H1 (cell line): ENCODE measurements around the gene WDR64.

Experiments
- ASH2L ChIP-seq: fragments of 200-600, 300-600 bp; sonication (generic); IDR thresholded peaks from one replicate; pipeline ENCODE4 v1.7.1; 2017; ENCODE audit warnings: low read length
- CEBPB ChIP-seq: IDR thresholded peaks from 2 replicates; pipeline ENCODE4 v1.6.1; 2012; ENCODE audit warnings: low read depth, low read length
- EP300 ChIP-seq, 2 experiments: IDR thresholded peaks; 1 replicate in 1 of 2; 2 replicates in 1 of 2; pipeline ENCODE4 v1.6.1; 2011 to 2012; ENCODE audit warnings: low read depth in 2 of 2, low read length in 2 of 2, mild to moderate bottlenecking in 2 of 2, borderline replicate concordance in 1 of 2, inconsistent platforms in 1 of 2, moderate library complexity in 1 of 2
- POLR2AphosphoS5 ChIP-seq: IDR thresholded peaks from 2 replicates; pipeline ENCODE4 v1.6.1; 2011; ENCODE audit warnings: low read depth, low read length
- RAD21 ChIP-seq, 2 experiments: IDR thresholded peaks in 1 of 2; conservative IDR thresholded peaks in 1 of 2; 2 replicates each; pipeline ENCODE4 v1.6.1; 2011; ENCODE audit warnings: low read depth in 2 of 2, low read length in 2 of 2, improper control_type of control experiment in 1 of 2, inconsistent platforms in 1 of 2, mild to moderate bottlenecking in 1 of 2, moderate library complexity in 1 of 2
- TF ChIP-seq, protein P1 (sequence below), 3 experiments: IDR thresholded peaks; 1 replicate in 2 of 3; 2 replicates in 1 of 3; pipeline versions ENCODE4 v1.5.1 to v1.6.1; 2011; ENCODE audit warnings: low read length in 3 of 3, mild to moderate bottlenecking in 3 of 3, inconsistent platforms in 2 of 3, low read depth in 1 of 3, moderate library complexity in 1 of 3; ENCODE audit not compliant: insufficient read depth in 1 of 3; ENCODE audit errors: control extremely low read depth in 1 of 3

DNA sequence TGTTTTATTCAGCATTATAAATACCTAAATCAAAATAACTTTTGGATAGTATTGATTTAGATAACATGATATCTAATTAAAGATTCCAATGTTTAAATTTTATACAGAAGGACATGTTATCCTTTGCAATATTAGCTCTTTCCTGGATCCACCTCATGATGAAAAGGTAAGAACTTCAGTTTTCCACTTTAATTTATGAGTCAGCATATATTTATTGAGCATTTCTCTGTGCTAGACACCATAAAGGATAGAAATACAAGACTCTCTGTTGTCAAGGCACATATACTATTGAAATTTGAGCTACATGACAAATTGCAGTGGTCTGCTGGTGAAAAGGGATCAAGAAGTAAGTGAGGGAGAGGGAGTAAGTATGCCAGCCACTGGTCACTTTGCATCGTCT lies 127.8 kb downstream of the WDR64 start:
- TF ChIP-seq RAD21 (IDR thresholded peaks at IDR 0.05 in 1 of 2, conservative IDR thresholded peaks at IDR 0.05 in 1 of 2; ENCODE audit: low read depth in 2 of 2, low read length in 2 of 2) (no peak), ASH2L (no peak), CEBPB (no peak), POLR2AphosphoS5 (no peak), EP300 (IDR thresholded peaks at IDR 0.05; ENCODE audit: borderline replicate concordance in 1 of 2, low read depth in 2 of 2, low read length in 2 of 2) (no peak)
- TF ChIP-seq, protein P1, sequence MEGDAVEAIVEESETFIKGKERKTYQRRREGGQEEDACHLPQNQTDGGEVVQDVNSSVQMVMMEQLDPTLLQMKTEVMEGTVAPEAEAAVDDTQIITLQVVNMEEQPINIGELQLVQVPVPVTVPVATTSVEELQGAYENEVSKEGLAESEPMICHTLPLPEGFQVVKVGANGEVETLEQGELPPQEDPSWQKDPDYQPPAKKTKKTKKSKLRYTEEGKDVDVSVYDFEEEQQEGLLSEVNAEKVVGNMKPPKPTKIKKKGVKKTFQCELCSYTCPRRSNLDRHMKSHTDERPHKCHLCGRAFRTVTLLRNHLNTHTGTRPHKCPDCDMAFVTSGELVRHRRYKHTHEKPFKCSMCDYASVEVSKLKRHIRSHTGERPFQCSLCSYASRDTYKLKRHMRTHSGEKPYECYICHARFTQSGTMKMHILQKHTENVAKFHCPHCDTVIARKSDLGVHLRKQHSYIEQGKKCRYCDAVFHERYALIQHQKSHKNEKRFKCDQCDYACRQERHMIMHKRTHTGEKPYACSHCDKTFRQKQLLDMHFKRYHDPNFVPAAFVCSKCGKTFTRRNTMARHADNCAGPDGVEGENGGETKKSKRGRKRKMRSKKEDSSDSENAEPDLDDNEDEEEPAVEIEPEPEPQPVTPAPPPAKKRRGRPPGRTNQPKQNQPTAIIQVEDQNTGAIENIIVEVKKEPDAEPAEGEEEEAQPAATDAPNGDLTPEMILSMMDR (IDR thresholded peaks at IDR 0.05; ENCODE audit: control extremely low read depth in 1 of 3, insufficient read depth in 1 of 3, low read depth in 1 of 3, low read length in 3 of 3) = no peak
